Activated T-cell treated with anti-CD3 and anti-CD28 coated beads, Interleukin-2, amount 50 U/mL, for 4 hours (primary cell): ENCODE results near the gene AJM1. TPM values are rescaled to one million over a fixed set of nuclear protein-coding genes. Genes with fewer than 3 reads are reported as not detected.
"Not testable (repeated sequence)": the region's sequence is repeated elsewhere in the genome, so short reads cannot be mapped to it uniquely, and the experiment has no call there.

ENCODE experiments used
- ATAC-seq, 2 donors: fragments of 200-7000 bp; cut with Tn5 transposase; one replicate each; pipeline ENCODE4 v1.10.0; 2021
- DNase-seq: peaks from one replicate; pipeline ENCODE4 v3.0.0-alpha.2; 2020
- H3K27me3 Mint-ChIP-seq: one replicate; pipeline ENCODE4 v1.8.0; 2021; ENCODE audit warnings: low read depth, mixed read lengths
- H3K36me3 Mint-ChIP-seq: one replicate; pipeline ENCODE4 v1.8.0; 2022; ENCODE audit warnings: mixed read lengths; ENCODE audit not compliant: insufficient read depth
- H3K4me1 Mint-ChIP-seq: one replicate; pipeline ENCODE4 v1.8.0; 2021; ENCODE audit warnings: low read depth, mixed read lengths
- H3K4me3 Mint-ChIP-seq: one replicate; pipeline ENCODE4 v1.8.0; 2021; ENCODE audit warnings: mild to moderate bottlenecking, moderate library complexity, mixed read lengths
- H3K9me3 Mint-ChIP-seq: one replicate; pipeline ENCODE4 v1.8.0; 2021; ENCODE audit warnings: mixed read lengths
- total RNA-seq, 3 donors: library from RNA; stranded (reverse); gene quantifications; one replicate each; pipeline ENCODE4 v1.2.1, GENCODE V29; 2021

The AJM1 gene
- total RNA-seq = 1 to 10 TPM; 1.5 to 2.2 (median 1.7) TPM

DNA sequence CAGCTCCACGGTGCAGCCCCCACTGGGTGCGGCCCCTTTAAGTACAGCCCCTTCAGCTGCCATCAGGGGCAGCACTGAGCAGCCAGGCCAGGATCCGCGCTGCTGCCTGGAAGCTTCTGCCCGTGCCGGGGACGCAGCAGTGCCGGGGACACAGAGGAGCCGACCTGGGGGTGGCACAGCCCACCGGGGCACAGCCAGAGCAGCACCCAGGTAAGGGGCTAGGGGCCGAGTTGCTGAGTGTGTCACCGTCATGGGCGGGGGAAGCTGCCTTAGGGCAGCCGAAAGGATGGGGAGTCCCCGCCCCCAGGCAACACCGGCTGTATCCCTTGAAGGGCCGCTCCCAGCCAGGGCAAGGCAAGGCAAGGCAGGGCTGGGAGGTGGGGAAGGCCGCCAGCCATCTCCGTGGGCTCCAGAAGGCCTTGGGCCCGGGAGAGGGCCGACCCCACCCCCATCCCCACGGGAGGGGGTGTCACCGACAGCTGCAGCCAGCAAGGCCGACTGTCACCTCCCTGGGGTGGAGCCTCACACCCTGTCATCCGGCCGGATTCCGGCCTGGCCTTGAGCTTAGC, at the start of gene AJM1:
AJM1 (plus strand) TSS at position 99 of the 569 bp plus-strand sequence. CDS start 1,937 bp downstream, outside the sequence.
- Mint-ChIP-seq H3K4me3 (peak within 1 kb of the TSS; percentile 79), H3K27me3 (peaks cover 10% of the 10 kb centered on the region), H3K4me1 (peaks cover 16% of the 10 kb centered on the region)
- H3K36me3 Mint-ChIP-seq, H3K9me3 Mint-ChIP-seq: not testable (repeated sequence)
- peak; percentile 72 for DNase-seq
- peak; percentile 86 to 87 for ATAC-seq

- H3K27me3 Mint-ChIP-seq = peaks cover 6% of the 10 kb centered on the region
- DNase-seq (no peak), ATAC-seq (no peak)
- no peaks in the 10 kb centered on the region for H3K36me3 Mint-ChIP-seq
- H3K4me3 Mint-ChIP-seq = no peak overlapping the region
- no peaks in the 10 kb centered on the region for H3K9me3 Mint-ChIP-seq
- peaks cover 18% of the 10 kb centered on the region for H3K4me1 Mint-ChIP-seq
These were observed 49.0 kb upstream of the AJM1 start for GRCh38 chr9:136793086-136793946.

- ATAC-seq (no peak), DNase-seq (no peak)
- no peaks in the 10 kb centered on the region for H3K9me3 Mint-ChIP-seq
- no peak overlapping the region for H3K4me3 Mint-ChIP-seq
- H3K36me3 Mint-ChIP-seq = no peaks in the 10 kb centered on the region
- H3K27me3 Mint-ChIP-seq = peaks cover 6% of the 10 kb centered on the region
- H3K4me1 Mint-ChIP-seq = peaks cover 18% of the 10 kb centered on the region
These were observed 47.8 kb upstream of the AJM1 start for GRCh38 chr9:136794281-136794999.

- Mint-ChIP-seq H3K4me3 (no peak overlapping the region), H3K36me3 (no peaks in the 10 kb centered on the region), H3K9me3 (no peaks in the 10 kb centered on the region), H3K4me1 (peaks cover 18% of the 10 kb centered on the region), H3K27me3 (peaks cover 6% of the 10 kb centered on the region)
- no peak for ATAC-seq
- DNase-seq = no peak
These were observed 47.3 kb upstream of the AJM1 start for GRCh38 chr9:136795000-136795348.

DNA sequence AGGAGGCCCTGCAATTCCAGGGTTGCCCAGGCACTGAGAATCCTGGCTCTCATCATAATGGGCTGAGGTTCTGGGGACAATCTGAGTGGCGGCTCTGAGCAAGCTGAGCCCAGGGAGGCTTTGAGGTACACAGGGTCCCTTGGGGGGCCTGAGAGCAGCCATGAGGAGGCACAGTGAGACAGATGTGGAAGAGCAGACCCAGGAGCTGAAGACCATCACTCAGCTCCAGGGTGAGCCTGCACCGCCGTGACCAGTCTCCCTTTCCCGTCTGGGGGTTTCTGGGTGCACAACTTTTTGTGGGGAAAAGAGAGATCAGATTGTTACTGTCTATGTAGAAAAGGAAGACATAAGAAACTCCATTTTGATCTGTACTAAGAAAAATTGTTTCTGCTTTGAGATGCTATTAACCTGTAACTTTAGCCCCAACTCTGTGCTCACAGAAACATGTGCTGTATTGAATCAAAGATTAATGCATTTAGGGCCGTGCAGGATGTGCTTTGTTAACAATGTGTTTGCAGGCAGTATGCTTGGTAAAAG, 46.0 kb upstream of the AJM1 start, which contains the start of gene CCDC183:
CCDC183 (plus strand) TSS at position 101 of the 537 bp plus-strand sequence; CDS start at position 161, 60 bp downstream.
- no peaks in the 10 kb centered on the region for H3K9me3 Mint-ChIP-seq
- DNase-seq = no peak
- H3K36me3 Mint-ChIP-seq = no peaks in the 10 kb centered on the region
- H3K4me3 Mint-ChIP-seq = no peak within 1 kb of the TSS
- H3K4me1 Mint-ChIP-seq = peaks cover 25% of the 10 kb centered on the region
- H3K27me3 Mint-ChIP-seq = peaks cover 6% of the 10 kb centered on the region
- ATAC-seq = no peak

DNA sequence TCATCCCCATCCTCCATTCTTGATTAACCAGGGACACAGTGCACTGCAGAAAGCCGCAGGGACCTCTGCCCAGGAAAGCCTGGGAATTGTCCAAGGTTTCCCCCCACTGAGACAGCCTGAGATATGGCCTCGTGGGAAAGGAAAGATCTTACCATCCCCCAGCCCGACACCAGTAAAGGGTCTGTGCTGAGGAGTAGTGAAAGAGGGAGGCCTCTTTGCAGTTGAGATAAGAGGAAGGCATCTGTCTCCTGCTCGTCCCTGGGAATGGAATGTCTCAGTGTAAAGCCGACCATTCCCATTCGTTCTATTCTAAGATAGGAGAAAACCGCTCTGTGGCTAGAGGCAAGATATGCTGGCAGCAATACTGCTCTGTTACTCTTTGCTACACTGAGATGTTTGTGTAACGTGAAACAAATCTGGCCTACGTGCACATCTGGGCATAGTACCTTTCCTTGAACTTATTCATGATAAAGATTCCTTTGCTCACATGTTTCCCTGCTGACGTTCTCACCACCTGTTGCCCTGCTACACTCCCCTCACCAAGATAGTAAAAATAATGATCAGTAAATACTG, 45.4 kb upstream of the AJM1 start:
- not testable (repeated sequence) for H3K27me3 Mint-ChIP-seq, ATAC-seq, H3K36me3 Mint-ChIP-seq, H3K9me3 Mint-ChIP-seq, H3K4me3 Mint-ChIP-seq, DNase-seq
- H3K4me1 Mint-ChIP-seq = peaks cover 26% of the 10 kb centered on the region

DNA sequence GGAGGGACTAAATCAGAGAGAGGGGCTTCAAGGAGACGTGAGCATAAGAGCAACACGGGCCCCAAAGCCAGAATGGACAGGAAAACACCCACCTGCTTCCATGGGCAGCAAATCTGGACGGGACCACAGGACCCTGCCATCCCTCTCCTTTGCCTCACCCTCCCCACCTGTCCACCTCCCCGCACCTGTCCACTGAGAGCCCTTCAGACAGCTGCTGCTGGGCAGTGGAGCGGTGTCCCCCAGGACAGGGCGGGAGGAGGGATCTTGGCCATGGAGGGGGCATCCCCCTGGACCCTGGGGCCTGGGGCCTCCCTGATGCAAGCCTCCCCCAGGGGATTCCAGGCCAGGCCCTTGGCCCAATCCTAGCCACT, 43.6 kb upstream of the AJM1 start:
- Mint-ChIP-seq H3K36me3 (no peaks in the 10 kb centered on the region), H3K4me3 (no peak overlapping the region), H3K27me3 (peaks cover 6% of the 10 kb centered on the region), H3K9me3 (no peaks in the 10 kb centered on the region), H3K4me1 (peaks cover 18% of the 10 kb centered on the region)
- no peak for ATAC-seq
- DNase-seq = no peak

DNA sequence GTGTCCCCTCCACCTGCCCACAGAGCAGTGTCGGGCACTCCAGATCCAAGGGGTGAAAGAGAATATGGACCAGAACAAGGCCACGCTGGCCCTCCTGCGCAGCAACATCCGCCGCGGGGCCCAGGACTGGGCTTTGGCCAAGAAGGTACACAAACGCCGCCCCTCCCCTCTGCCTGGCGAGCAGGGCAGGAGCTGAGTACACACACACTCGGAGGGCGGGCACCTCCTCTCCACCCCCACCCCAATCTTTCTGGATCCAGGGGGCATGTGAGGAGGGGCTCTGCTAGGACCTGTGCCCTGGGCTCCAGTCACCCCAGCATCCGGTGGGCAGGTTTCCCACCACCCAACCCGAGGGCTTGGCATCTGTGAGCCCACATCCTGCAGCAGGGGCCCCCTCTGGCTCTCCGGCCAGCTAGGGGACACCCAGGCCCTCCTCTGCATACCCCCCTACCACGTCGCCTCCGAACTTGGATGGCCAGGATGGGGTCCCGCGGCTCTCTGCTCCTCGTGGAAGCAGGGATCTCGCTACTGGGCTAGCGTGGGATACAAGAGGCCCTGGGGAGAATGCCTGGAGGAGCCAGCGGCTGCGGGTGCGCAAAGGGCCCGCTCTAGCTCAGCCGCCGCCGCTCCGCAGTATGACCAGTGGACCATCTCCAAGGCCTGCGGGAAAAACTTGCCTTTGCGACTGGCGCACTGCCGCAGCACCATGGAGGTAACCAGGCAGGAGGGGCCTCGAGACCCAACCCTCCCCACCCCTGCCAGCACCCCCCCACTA, 43.0 kb upstream of the AJM1 start:
- Mint-ChIP-seq H3K4me3 (peak overlapping the region; percentile 45), H3K36me3 (no peaks in the 10 kb centered on the region), H3K27me3 (peaks cover 6% of the 10 kb centered on the region), H3K4me1 (peaks cover 18% of the 10 kb centered on the region), H3K9me3 (no peaks in the 10 kb centered on the region)
- DNase-seq (no peak), ATAC-seq (no peak)

- peak overlapping the region; percentile 78 for H3K4me3 Mint-ChIP-seq
- H3K27me3 Mint-ChIP-seq = peaks cover 6% of the 10 kb centered on the region
- H3K36me3 Mint-ChIP-seq = no peaks in the 10 kb centered on the region
- DNase-seq (peak; percentile 92), ATAC-seq (peak; percentile 85 to 86)
- H3K9me3 Mint-ChIP-seq = no peaks in the 10 kb centered on the region
- H3K4me1 Mint-ChIP-seq = peaks cover 18% of the 10 kb centered on the region
These were observed 42.2 kb upstream of the AJM1 start for GRCh38 chr9:136799854-136800657.

DNA sequence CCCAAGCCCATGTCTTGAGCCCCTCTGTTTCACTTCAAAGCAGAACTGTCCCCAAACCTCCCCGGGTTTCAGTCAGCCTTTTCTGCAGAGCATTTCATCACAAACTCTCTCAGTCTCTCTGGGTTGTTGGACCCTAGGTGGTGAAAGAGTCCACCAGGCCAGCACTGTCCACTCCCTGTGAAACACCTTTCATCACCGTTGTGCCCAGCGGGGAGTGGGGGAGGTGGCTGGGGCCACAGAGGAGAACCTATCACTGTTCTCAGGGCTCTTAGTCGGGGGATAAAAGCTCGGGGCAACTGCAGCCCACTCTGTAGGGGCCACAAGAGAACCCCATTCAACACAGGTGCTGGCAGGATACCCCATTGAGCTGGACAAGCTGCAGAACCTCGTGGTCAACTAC, 40.0 kb upstream of the AJM1 start:
- H3K4me1 Mint-ChIP-seq = peaks cover 19% of the 10 kb centered on the region
- H3K36me3 Mint-ChIP-seq = peaks cover 4% of the 10 kb centered on the region
- no peaks in the 10 kb centered on the region for H3K27me3 Mint-ChIP-seq
- H3K4me3 Mint-ChIP-seq = no peak overlapping the region
- H3K9me3 Mint-ChIP-seq = no peaks in the 10 kb centered on the region
- ATAC-seq (no peak), DNase-seq (no peak)

- ATAC-seq, H3K4me3 Mint-ChIP-seq, H3K9me3 Mint-ChIP-seq, H3K36me3 Mint-ChIP-seq, DNase-seq, H3K27me3 Mint-ChIP-seq: not testable (repeated sequence)
- peaks cover 19% of the 10 kb centered on the region for H3K4me1 Mint-ChIP-seq
These were observed 39.2 kb upstream of the AJM1 start for GRCh38 chr9:136803009-136803550.

GRCh38 chr9:136803551-136804508, 38.4 kb upstream of the AJM1 start:
- Mint-ChIP-seq H3K27me3 (no peaks in the 10 kb centered on the region), H3K4me1 (peaks cover 20% of the 10 kb centered on the region), H3K36me3 (peaks cover 4% of the 10 kb centered on the region), H3K4me3 (no peak overlapping the region), H3K9me3 (no peaks in the 10 kb centered on the region)
- DNase-seq (no peak), ATAC-seq (no peak)
